T-helper 2 cell treated with Interferon-gamma antibody and Interleukin-4, amounts not matched to agents 5 μg/mL and 100 μg/mL, for 36 hours (primary cell): Measurements from ENCODE around the gene FAM120C.

Source experiments
- DNase-seq: peaks from one replicate; pipeline ENCODE4 v3.0.0; 2021; ENCODE audit warnings: low spot score
- H3K27ac Mint-ChIP-seq: one replicate; pipeline ENCODE4 v1.8.0; 2021; ENCODE audit warnings: mild to moderate bottlenecking, mixed read lengths
- H3K27me3 Mint-ChIP-seq: one replicate; pipeline ENCODE4 v1.8.0; 2021; ENCODE audit warnings: low read depth, mixed read lengths
- H3K36me3 Mint-ChIP-seq: one replicate; pipeline ENCODE4 v1.8.0; 2021; ENCODE audit warnings: low read depth, mixed read lengths
- H3K4me1 Mint-ChIP-seq: one replicate; pipeline ENCODE4 v1.8.0; 2021; ENCODE audit warnings: low read depth, mixed read lengths
- H3K4me3 Mint-ChIP-seq: one replicate; pipeline ENCODE4 v1.8.0; 2022; ENCODE audit warnings: mild to moderate bottlenecking, moderate library complexity, mixed read lengths
- H3K9me3 Mint-ChIP-seq: one replicate; pipeline ENCODE4 v1.8.0; 2021; ENCODE audit warnings: mixed read lengths

FAM120C gene

DNA sequence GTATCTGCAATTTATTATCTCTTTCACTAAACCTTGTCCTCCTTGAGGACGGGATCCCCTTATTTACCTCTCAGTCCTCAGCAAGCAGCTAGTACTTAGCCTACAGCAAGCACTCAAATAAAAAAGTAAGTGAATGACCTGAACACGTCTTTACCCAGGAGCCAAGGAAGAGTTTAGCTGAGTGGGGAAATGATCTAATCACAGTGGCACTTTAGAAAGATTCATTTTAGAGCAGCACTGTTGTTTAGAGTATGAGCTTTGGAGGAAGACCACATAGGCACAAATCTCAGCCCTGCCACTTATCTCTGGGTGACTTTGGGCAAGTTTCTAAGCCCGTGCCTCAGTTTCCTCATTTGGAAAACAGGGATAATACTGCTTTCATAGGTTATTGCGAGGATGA lies 2.7 kb downstream of the FAM120C start:
- Mint-ChIP-seq H3K9me3 (no peaks in the 10 kb centered on the region), H3K27ac (no peak overlapping the region), H3K27me3 (no peaks in the 10 kb centered on the region), H3K36me3 (peaks cover 45% of the 10 kb centered on the region), H3K4me3 (peak overlapping the region; percentile 92), H3K4me1 (peaks cover 40% of the 10 kb centered on the region)
- no peak for DNase-seq

DNA sequence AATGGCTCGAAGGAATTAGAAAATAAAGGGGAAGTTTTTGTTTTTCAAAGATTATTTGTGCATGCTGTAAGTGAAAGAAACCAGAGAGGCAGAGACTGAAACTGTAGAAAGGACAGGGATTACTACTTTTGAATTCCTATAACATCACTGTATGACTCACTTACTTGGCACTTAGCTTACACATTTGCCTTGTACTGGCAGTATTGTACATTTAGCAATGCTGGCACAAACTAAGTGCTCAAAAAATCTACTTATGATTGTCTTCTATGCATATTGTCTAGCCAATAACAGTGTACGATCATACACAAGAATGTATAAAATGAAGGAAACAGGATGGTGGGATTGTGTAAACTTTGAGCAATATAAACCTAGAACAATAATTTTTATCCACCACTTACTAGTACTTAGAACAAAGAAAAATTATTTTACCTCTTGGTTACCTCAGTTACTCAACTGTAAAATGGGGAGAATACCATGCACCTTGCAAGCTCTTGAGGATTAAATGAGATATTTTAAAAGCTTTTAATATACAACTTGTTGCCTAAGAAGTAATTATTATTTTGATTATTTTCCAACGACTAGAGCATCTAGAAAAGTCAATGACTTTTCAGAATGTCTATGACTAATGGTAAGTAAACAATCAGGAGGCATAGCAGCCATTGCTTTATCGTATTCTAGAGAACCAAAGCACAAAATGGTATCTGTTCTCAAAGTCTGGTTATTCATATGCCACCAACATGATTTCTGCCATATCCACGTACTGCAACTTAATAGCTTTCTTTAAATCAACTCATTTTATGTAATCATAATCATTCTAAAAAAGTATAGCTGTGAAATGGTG lies 4.7 kb downstream of the FAM120C start:
- Mint-ChIP-seq H3K4me3 (no peak overlapping the region), H3K4me1 (peaks cover 37% of the 10 kb centered on the region), H3K36me3 (peaks cover 53% of the 10 kb centered on the region), H3K27me3 (no peaks in the 10 kb centered on the region), H3K9me3 (no peaks in the 10 kb centered on the region), H3K27ac (no peak overlapping the region)
- no peak for DNase-seq

DNA sequence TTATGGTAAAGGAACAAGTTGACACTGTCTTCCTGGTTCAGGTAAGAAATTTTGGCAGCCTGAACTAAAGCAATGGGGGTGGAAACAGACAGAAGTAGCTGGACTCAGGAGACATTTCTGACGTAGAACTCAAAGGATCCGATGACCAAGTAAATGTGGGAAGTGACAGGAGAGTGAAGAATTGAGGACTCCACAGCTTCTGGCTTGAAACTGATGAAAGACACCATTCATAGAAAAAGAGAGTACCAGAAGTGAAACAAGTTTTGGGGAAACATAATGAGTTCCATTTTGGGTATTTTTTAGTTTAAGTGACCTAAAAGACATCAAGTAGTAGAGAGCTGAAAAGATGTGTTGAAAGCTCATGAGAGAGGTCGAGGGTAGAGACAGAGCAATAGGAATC lies 5.7 kb downstream of the FAM120C start:
- H3K4me3 Mint-ChIP-seq, result no peak overlapping the region
- no peaks in the 10 kb centered on the region for H3K27me3 Mint-ChIP-seq
- no peaks in the 10 kb centered on the region for H3K9me3 Mint-ChIP-seq
- DNase-seq, result no peak
- peaks cover 37% of the 10 kb centered on the region for H3K4me1 Mint-ChIP-seq
- no peak overlapping the region for H3K27ac Mint-ChIP-seq
- peaks cover 53% of the 10 kb centered on the region for H3K36me3 Mint-ChIP-seq

DNA sequence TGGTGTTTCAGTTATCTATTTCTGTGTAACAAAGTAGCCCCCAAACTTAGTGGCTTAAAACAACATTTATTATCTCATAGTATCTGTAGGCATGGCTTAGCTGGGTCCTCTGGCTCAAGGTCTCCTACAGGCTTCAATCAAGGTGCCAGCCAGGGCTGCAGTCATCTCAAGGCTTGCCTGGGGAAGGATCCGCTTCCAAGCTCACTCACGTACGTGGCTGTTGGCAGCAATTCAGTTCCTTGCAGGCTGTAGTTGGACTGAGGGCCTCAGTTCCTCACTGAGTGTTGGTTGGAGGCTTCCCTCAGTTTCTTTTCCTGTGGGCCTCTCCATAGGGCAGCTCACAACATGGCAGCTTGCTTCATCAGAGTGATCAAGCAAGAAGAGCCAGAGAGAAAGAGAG lies 9.3 kb downstream of the FAM120C start:
- peaks cover 24% of the 10 kb centered on the region for H3K36me3 Mint-ChIP-seq
- no peaks in the 10 kb centered on the region for H3K27me3 Mint-ChIP-seq
- DNase-seq, result no peak
- no peaks in the 10 kb centered on the region for H3K9me3 Mint-ChIP-seq
- H3K4me1 Mint-ChIP-seq, result peaks cover 12% of the 10 kb centered on the region
- no peak overlapping the region for H3K4me3 Mint-ChIP-seq
- no peak overlapping the region for H3K27ac Mint-ChIP-seq

DNA sequence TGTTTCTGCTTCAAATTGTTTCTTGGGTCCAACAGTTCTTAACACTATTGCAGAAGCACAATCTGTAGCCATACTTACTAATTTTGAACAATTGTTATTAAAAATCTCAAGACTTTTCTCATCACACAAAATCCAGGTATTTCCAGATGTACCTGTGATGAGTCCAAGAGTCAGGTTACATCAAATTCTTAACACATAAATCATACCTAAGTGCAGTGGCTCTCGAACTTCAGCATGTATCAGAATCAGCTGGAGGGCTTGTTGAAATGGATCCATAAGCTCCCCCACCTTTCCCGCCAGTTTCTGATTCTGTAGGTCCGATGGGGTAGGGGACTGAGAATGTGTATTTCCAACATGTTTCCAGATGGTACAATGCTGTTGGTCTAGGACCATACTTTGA lies 10.6 kb downstream of the FAM120C start:
- Mint-ChIP-seq H3K4me3 (no peak overlapping the region), H3K9me3 (no peaks in the 10 kb centered on the region), H3K36me3 (peaks cover 18% of the 10 kb centered on the region), H3K27ac (no peak overlapping the region), H3K27me3 (no peaks in the 10 kb centered on the region), H3K4me1 (peaks cover 6% of the 10 kb centered on the region)
- DNase-seq, result no peak

DNA sequence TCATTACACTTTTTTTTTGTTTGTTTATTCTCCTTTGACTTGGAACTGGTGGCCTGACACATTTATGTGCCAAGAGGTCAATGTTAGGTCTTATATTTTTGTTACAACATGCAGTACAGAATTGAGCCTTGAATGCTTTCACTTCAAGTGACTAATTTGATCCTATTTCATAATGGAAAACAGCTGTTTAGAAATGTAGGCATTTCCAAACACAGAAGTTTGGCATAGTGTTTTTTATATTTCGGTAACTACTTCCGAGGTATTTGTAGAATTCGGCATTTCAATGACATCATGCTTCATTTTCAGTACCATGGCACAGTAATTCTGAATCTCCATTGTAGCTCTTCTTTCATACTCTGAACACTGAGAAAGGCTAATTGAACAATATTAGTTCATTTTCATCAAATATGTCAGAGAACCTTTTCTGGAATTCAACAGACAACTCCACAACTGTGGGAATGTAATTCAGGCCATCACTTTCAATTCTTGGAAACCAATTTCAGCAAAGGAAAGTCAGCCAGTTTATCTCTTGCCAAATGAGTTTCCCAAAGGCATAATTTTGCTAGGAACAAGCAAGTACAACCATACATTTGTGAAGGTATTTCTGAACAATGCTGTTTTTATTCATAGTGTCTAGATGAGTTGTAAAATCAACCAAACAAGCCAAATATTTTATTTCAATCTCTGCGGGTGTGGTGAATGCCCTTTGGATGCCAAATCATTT lies 11.4 kb downstream of the FAM120C start:
- Mint-ChIP-seq H3K4me1 (peaks cover 1% of the 10 kb centered on the region), H3K4me3 (no peak overlapping the region), H3K27me3 (no peaks in the 10 kb centered on the region), H3K9me3 (no peaks in the 10 kb centered on the region), H3K27ac (no peak overlapping the region), H3K36me3 (peaks cover 12% of the 10 kb centered on the region)
- DNase-seq, result no peak

DNA sequence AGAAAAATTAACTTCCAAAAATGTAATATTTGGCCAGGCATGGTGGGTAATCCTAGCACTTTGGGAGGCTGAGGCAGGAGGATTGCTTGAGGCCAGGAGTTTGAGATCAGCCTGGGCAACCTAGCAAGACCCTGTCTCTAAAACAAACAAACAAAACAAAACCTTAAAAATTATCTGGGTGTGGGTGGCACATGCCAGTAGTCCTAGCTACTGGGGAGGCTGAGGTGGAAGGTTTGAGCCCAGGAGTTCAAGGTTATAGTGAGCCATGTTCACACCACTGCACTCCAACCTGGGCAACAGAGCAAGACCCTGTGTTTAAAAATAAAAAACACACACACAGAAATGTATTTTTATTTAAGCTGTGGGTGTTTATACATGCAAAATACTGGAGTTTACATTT lies 12.0 kb downstream of the FAM120C start:
- Mint-ChIP-seq H3K4me3 (no peak overlapping the region), H3K9me3 (no peaks in the 10 kb centered on the region), H3K27ac (no peak overlapping the region), H3K27me3 (no peaks in the 10 kb centered on the region), H3K36me3 (peaks cover 11% of the 10 kb centered on the region), H3K4me1 (no peaks in the 10 kb centered on the region)
- no peak for DNase-seq

DNA sequence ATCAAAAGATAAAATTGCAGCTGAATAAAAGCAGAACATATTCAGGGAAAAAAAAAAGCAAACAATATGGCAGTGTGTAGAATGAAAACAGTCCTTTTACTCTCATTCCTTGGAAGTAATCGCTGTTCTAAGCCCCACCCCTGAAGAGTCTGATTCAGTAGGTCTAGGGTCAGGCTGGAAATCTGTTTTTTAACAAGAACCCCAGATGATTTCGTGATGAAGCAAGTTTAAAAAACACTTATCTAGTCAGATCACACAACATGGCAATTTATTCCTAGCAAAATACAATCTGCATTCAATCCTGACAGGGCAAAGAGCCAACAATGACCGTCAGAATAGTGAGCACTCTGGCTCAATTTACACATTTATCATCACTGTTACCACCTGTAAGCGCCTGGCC lies 16.1 kb downstream of the FAM120C start:
- H3K36me3 Mint-ChIP-seq, result no peaks in the 10 kb centered on the region
- H3K4me3 Mint-ChIP-seq, result no peak overlapping the region
- no peaks in the 10 kb centered on the region for H3K9me3 Mint-ChIP-seq
- H3K4me1 Mint-ChIP-seq, result no peaks in the 10 kb centered on the region
- DNase-seq, result no peak
- no peak overlapping the region for H3K27ac Mint-ChIP-seq
- H3K27me3 Mint-ChIP-seq, result no peaks in the 10 kb centered on the region

DNA sequence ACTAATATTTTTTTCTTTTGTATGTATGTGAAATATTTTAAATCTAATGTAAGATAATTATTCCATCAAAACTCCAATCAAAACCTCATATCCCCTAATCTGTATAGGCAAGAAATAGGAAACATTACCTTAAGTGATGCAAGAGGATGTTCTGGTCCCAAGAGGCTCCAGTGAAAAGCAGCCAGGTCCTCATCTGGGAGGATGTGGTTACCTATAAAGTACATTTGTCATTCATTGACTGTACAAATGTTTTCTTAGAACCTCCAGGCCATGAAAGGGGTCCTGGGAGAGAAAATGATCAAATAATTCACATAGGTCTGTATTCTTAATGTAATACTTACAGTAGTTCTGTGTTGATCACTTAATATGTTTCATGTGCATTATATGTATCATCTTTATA lies 25.5 kb downstream of the FAM120C start:
- H3K36me3 Mint-ChIP-seq, result peaks cover 11% of the 10 kb centered on the region
- H3K9me3 Mint-ChIP-seq, result no peaks in the 10 kb centered on the region
- no peak overlapping the region for H3K27ac Mint-ChIP-seq
- H3K27me3 Mint-ChIP-seq, result no peaks in the 10 kb centered on the region
- no peaks in the 10 kb centered on the region for H3K4me1 Mint-ChIP-seq
- no peak for DNase-seq
- no peak overlapping the region for H3K4me3 Mint-ChIP-seq

DNA sequence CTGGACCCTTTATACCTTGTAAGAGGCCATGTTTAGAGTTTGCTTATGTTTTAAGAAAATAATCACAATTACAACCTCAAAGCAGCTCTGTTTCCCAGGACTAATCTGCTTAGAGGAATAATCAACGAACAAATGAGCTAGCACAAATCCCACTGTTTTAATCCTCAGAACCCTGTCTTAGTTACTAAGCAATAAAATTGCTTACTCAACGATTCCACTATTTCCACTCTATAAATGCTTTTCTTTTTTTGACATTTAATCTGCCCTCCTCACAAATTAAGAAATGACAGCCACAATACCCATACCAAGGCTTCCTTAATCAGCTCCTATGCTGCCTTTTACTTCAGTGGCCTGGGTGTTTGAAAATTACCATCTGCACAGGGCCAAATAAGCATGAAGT lies 48.8 kb downstream of the FAM120C start:
- no peak for DNase-seq
- Mint-ChIP-seq H3K27ac (no peak overlapping the region), H3K4me1 (no peaks in the 10 kb centered on the region), H3K9me3 (no peaks in the 10 kb centered on the region), H3K36me3 (peaks cover 9% of the 10 kb centered on the region), H3K27me3 (no peaks in the 10 kb centered on the region), H3K4me3 (no peak overlapping the region)

DNA sequence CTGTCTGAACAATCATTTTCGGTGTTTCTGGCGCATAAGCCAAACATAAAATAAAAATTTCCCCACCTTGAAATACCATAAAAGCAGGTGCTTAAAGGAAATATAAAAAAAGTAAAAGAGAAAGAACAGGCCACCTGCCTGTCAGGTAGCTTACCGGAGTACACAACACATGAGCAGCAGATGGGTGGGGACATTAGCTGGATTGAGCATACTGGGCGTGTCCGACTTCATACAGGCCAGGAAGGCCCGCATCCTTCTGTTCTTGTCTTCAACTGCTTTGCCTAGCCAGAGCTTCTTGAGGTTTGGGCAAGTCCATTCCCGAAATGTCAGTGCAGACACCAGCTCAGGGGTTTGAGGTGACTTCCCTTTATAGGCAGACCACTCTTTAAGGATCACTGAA lies 66.7 kb downstream of the FAM120C start:
- H3K4me3 Mint-ChIP-seq, result no peak overlapping the region
- H3K27ac Mint-ChIP-seq, result no peak overlapping the region
- no peaks in the 10 kb centered on the region for H3K9me3 Mint-ChIP-seq
- H3K4me1 Mint-ChIP-seq, result no peaks in the 10 kb centered on the region
- DNase-seq, result no peak
- H3K27me3 Mint-ChIP-seq, result no peaks in the 10 kb centered on the region
- H3K36me3 Mint-ChIP-seq, result no peaks in the 10 kb centered on the region

DNA sequence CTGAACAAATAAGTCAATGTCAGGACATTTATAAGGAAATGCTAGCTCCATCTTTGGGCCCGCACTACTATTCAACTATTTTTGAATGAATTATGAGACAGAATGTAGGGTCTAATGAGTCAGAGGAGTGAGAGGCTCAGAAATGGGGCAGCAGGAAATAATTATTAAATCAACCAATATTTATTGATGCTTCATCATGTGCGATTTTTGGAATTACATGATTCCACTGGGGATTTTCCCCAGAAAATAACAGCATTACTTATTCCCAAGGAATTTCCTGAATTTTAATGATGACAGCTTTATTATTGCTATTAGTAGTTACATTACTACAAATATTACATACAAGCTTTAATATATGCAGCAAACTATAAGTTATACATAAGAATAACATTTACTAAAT lies 89.5 kb downstream of the FAM120C start:
- no peak overlapping the region for H3K27ac Mint-ChIP-seq
- no peaks in the 10 kb centered on the region for H3K36me3 Mint-ChIP-seq
- H3K27me3 Mint-ChIP-seq, result no peaks in the 10 kb centered on the region
- H3K4me3 Mint-ChIP-seq, result no peak overlapping the region
- no peaks in the 10 kb centered on the region for H3K4me1 Mint-ChIP-seq
- DNase-seq, result no peak
- no peaks in the 10 kb centered on the region for H3K9me3 Mint-ChIP-seq

DNA sequence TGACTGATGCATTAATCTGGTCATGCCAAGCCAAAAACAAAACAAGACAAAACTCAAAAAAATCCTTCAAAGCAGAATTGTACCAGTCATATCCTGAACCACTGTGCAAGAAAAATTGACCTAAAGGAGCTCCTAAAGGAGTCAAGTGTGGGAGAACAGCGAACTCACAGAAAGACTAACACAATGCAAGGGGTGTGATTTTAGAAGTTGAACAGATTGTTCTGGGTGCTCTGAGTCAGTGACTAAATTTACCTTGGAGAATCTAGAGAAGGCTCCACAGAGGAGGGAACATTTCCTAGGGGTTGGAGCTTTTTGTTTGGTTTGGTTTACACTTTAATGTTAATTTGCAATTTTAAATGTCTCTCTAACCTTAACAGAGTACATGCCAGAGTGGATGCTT lies 89.9 kb downstream of the FAM120C start:
- no peak overlapping the region for H3K27ac Mint-ChIP-seq
- H3K4me3 Mint-ChIP-seq, result no peak overlapping the region
- no peaks in the 10 kb centered on the region for H3K4me1 Mint-ChIP-seq
- no peaks in the 10 kb centered on the region for H3K36me3 Mint-ChIP-seq
- no peaks in the 10 kb centered on the region for H3K9me3 Mint-ChIP-seq
- no peak for DNase-seq
- H3K27me3 Mint-ChIP-seq, result no peaks in the 10 kb centered on the region

DNA sequence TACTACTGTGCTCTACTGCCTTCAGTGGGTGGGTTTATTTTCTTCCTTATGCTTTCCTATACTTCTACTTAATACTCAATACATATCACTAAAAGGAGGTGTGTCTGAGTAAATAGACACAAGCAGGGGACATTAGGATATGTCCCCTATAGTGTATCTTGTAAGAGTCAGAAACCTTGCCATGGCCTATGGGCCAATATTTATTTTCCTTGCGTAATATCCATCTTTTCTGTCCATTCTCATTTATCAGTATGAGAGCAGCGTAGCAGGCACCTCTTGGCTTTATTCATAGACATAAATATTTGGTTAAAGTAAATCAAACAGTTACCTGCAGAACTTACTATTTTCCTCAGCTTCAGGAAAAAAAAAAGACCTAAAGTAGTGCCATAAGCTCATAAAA lies 92.2 kb downstream of the FAM120C start:
- no peaks in the 10 kb centered on the region for H3K27me3 Mint-ChIP-seq
- H3K27ac Mint-ChIP-seq, result no peak overlapping the region
- H3K4me3 Mint-ChIP-seq, result no peak overlapping the region
- no peaks in the 10 kb centered on the region for H3K36me3 Mint-ChIP-seq
- no peaks in the 10 kb centered on the region for H3K4me1 Mint-ChIP-seq
- H3K9me3 Mint-ChIP-seq, result no peaks in the 10 kb centered on the region
- DNase-seq, result no peak
